GM19397 (cell line): ENCODE results near the gene GIT1.

Experiments used
- ATAC-seq: cut with Tn5 transposase; IDR thresholded peaks from one replicate; pipeline ENCODE4 v1.9.1; 2021; ENCODE audit warnings: mild to moderate bottlenecking, moderate library complexity; ENCODE audit not compliant: unreplicated experiment

Gene GIT1

DNA sequence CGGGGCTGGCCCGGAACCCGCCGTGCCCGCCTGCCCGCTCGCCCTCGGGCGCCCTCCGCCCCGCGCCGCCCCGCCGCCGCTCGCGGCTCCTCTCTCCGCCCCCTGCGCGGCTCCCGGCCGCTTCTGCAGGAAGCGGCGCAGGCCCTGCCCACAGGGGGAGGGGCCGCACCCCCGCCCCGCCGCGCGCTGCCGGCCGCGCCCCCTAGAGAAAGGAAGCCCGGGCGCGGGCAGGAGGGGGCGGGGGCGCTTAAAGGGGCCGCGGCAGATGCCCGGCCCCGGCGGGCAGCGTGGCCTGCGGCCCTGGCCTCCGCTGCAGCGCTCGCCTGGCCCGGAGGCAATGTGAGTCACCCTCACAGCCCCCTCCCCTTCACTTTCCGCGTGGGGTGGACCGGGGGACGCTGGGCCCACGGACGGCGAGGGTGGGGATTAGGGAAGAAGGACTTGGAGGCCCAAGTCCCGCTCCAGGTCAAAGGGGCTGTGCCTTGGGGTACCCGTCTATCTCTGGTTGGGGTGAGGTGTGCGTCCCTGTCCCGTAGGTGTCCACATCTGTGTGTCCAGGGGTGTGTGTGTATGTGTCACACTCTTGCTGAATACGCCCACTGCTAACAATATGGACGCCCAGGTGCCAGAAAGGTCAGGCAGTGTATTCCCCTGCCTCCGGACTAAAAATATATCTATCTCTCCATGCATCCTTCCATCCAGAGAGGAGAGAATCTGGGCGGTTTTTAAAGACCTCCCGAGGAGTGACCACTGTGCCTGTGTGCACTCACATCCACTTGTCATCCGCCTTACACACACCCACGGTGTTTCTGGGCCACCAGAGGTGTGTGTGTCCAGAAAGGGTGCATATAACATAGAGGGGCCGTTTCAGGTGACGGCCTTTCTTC lies at the start of gene GIT1:
TSS of gene GIT1 (minus strand) at position 125 of the 887 bp plus-strand sequence. CDS start 270 bp downstream, outside the sequence.
- ATAC-seq, result peak; percentile 74

- no peak for ATAC-seq
Measured at GRCh38 chr17:29633886-29634285, 44.4 kb upstream of the GIT1 start.

DNA sequence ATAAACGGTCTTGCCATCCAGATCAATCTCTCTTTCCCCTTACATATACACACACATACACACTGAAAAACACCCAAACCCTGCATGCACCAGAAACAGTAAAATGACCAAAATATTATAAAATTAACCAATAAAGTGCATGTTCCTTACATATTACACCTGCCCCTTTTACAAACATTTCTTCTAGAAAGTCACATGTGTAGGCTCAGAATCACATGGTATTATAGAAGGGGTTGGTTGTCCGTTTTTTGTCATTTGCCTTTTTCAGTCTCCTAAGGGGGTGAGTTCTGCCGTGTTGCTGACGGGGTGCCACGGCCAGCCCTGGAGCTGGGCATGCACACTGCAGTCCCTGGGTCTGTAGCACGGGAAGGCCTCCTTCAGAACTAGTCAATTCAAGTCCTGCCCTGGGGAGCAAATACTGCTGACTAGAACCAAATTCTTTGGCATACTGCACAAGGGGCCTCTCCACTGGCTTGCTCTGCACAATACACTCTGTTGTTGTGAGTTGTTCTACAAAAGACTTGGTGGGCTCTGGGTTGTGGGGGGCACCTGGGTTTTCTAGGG lies 41.3 kb upstream of the GIT1 start:
- no peak for ATAC-seq

DNA sequence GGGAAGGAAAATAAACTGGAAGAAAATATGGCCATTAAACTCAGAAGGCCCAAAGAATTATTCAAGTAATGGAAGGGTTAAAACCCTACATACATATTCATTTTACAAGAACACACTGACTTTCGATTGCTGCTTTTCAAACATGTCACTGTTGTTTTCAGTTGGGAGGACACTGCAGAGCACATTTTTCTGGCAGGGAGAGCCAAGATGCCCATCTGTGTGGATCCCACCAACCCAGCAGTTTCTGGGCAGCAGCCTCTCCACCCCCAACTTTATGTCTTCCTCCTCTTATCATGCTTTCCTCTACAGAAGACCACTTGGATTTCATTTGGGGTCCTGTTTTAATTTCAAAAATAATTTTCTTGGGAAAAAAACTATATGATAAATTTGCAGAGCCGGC lies 40.4 kb upstream of the GIT1 start:
- ATAC-seq, result no peak

GRCh38 chr17:29628644-29629043 lies 39.2 kb upstream of the GIT1 start:
- no peak for ATAC-seq

DNA sequence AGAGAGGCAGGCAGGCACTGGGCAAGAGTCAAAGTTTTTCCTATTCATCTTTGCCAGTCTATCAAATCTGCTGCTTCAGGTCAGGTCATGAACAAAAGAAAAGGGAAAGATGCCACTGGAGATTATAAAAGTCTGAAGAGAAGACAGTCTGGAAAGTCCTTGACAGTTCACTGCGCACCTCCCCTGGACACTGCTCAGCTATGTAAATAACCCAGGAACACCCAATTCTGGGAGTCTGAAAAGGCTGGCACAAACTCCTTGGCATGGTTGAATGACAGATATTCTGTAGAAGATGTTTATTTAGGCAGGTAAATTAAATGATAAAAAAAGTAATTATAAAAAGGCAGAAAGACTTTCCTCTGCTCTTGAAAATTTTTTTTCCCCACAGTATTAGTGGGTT lies 38.5 kb upstream of the GIT1 start:
- no peak for ATAC-seq

DNA sequence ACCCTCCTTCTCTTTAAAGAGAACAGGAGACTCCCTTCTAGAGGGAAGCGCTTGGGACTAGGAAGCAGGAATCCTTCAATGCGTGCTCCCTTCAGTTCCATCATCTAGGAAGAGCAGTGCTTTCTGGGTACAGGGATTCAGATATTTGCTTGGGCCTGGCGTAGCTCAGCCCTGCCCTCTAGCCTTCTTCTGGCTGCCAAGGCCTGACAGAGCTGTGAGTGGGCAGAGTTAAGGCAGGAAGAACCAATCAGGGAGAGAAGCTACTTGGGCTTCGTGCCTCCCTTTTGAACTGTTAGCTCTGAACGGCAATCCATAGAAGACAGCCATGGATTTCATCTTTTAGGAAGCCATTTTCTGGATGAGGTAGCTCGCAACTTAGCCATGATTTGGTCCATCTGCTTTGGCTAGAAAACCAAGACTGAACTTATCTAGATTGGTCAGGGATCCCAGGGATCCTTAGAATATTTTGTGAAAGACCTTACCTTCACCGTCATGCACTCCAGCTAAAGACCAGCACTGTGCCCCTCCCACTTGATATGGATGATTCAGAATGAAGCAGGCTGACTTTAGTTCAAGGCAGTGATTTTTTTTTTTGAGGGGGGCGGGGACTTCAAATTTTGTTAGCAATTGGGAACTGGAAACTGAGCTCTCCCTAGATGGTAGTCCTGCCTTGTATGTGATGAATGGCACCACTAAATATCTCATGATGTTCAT lies 35.7 kb upstream of the GIT1 start:
- ATAC-seq, result no peak

DNA sequence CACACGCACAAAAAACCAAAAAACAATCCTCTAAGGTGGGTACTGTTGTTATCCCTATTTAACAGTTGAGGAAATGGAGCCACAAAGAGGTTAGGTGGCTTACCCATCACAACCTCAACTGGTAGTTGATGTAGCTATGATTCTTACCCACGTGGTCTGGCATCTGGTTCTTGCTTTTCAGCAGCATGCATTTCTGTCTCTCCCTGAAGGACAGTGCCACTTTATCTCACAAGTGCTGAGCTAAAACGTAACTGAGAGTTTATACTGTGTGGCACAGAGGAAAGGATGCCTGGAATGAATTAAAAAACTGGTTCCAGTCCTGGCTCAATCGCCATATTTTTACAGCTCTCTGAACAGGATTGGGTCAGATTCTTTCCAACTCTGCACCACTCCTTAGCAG lies 35.1 kb upstream of the GIT1 start:
- no peak for ATAC-seq

DNA sequence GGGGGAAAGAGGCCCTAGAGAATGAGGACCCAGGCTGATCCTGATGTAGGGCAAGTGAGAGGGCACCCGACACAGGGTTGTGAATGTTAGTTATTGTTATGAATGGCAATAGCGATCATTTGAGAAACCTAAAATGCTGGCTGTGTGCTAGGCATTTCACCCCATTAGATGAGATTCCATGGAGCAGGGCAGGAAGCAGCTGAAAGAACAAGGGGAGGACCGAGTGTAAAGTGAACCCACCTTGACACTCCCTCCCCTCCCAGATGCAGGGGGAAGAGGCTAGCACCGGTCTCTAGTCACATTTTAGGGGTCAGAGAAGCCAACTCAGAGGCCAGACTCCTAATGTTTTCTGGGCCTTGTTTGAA lies 33.8 kb upstream of the GIT1 start:
- no peak for ATAC-seq

- peak; percentile 49 for ATAC-seq
Measured at GRCh38 chr17:29622337-29623282, 33.2 kb upstream of the GIT1 start, which contains the start of gene CORO6. Gene CORO6 (minus strand): TSS chr17:29622912. CDS start chr17:29621421, 1,491 bp downstream.

GRCh38 chr17:29621751-29622194 lies 32.3 kb upstream of the GIT1 start:
- no peak for ATAC-seq

GRCh38 chr17:29620779-29621500 lies 31.5 kb upstream of the GIT1 start:
- no peak for ATAC-seq

DNA sequence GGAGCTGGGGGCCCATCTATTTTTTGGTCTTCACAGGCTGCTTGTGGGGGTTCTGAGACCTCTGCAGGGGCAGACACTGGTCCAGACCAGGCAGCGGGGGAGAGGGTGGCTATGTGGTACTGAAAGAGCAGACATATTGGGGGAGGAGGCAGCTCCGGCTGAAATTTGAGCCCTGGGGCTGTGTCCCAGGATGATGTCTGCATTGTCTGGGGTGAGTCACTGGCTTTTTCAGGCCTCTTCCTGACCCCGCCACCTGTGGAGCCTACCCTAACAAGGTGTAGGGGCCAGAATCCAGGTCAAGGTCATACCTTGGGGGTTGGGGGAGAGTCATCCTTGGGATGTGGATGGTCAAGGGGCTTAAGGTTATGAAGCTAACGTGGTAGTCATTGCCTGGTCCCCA lies 30.8 kb upstream of the GIT1 start:
- ATAC-seq, result no peak

GRCh38 chr17:29619251-29619650 lies 29.8 kb upstream of the GIT1 start:
- ATAC-seq, result no peak

- no peak for ATAC-seq
Measured at GRCh38 chr17:29618272-29619065, 29.0 kb upstream of the GIT1 start.

- no peak for ATAC-seq
Measured at GRCh38 chr17:29617481-29618271, 28.2 kb upstream of the GIT1 start.

DNA sequence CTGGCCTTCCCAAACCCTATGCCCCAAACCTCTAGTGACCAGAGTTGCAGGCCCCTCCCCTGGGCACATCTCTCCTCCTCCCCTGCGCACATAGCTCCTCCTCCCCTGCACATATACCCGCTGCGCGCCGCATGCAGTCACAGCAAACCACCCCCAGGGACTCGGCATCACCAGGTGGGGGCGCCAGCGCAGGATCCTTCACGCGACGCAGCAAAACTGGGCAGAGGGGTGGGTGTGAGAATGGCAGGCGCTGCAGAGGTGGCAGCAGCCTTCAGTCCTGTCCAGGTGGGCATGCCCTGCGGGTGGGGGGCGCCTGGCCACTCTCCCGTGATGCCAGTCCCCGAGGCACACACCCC lies 27.7 kb upstream of the GIT1 start:
- ATAC-seq, result no peak

DNA sequence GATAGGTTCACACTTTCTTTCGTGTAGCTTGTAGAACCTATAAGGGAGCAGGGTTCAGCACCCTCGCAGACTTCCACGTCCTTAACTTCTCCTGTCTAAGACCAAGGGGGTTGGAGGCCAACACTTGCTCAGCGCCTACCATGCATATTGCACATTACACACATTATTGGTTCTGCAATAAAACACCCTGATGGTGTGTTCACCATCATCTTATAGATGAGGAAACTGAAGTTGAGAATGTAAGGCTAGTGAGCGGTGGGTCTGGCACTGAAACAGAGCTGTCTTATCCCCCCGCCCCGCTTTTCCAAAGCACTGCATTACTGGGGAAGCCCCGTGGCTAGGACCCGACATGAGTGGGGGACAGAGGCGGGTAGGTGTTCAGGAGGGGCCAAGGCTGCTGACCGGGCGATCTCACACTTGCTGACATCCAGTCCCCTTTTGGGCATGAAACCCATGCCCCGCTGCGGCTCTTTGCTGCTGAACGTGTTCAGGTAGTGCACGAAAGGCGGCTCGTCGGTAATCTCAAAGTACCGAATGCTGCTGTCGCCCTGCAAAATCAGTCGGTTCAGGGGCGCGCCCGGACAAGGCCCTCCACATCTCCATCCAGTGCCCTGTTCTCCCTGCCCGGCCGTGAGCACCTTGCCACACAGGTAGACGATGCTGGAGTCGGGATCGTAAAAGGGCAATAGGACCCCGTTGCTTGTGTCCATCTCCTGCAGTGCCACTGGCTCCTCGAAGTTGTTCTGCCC lies 27.0 kb upstream of the GIT1 start:
- ATAC-seq, result no peak
